ENCODE data around the gene CHAF1B. TPM values are rescaled to one million over a fixed set of nuclear protein-coding genes. Genes with fewer than 3 reads are reported as not detected.

Gene CHAF1B
- total and polyA plus RNA-seq, 2 experiments from 2014 or later = 3.0 to 5.2 TPM

DNA sequence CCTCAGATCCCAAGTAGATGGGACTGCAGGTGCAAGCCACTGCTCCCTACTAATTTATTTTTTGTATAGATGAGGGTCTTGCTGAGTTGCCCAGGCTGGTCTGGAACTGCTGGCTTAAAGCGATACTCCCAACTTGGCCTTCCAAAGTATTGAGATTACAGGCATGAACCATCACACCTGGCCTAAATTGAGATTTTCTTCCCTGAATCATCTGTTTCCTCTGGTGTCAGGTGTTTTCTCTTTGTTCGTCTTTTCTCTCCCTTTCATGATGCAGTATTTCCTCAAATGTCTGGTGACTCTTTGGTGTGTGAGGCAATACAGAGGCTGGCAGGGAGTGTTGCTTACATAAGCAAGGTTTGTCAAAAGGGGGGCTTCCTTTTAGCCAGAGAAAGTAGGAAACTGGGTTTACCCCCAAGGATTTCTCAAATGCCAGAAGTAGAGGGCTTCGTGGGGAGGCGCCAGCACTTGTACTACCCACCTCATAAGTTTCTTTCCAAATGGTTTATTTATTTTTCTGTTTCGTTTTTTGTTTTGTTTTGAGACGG is 67.2 kb downstream of the CHAF1B start:
- in situ Hi-C loops (cut with MboI) = no loop called here
- Histone ChIP-seq H3K9me3 (ENCODE audit: low read depth) (no peaks in the 10 kb centered on the region), H2AFZ (no peak overlapping the region), H3K4me3 (no peak overlapping the region), H3K4me2 (ENCODE audit: unreplicated experiment) (no peak overlapping the region), H3F3A (ENCODE audit: insufficient read depth) (0 out of 2 replicates have a peak, but pooled peaks cover 3% of the 10 kb centered on the region), H3K27ac (no peak overlapping the region), H3K79me2 (ENCODE audit: insufficient read depth) (no peaks in the 10 kb centered on the region), H3K9ac (no peak overlapping the region), H3K36me3 (ENCODE audit: low read depth) (no peaks in the 10 kb centered on the region), H3K4me1 (ENCODE audit: insufficient read depth) (peaks cover 9% of the 10 kb centered on the region), H3K27me3 (replicated peaks; ENCODE audit: insufficient read depth) (no peaks in the 10 kb centered on the region), H3K9me2 (ENCODE audit: insufficient read depth) (no peaks in the 10 kb centered on the region), H4K20me1 (ENCODE audit: insufficient read depth) (no peaks in the 10 kb centered on the region)
- 80 to 88% methylated on average over 6 of the region's 6 CpGs for WGBS, 2 experiments (ENCODE audit: low coverage in 1 of 2, low lambda C conversion rate in 2 of 2, missing lambda C conversion rate in 2 of 2)
- no peak for DNase-seq
- no peak for TF ChIP-seq EZH2phosphoT487 (IDR thresholded peaks at IDR 0.05; ENCODE audit: insufficient read depth, low read depth)
- no peak for TF ChIP-seq EZH2 (IDR thresholded peaks at IDR 0.05; ENCODE audit: insufficient read depth, poor library complexity, severe bottlenecking)

DNA sequence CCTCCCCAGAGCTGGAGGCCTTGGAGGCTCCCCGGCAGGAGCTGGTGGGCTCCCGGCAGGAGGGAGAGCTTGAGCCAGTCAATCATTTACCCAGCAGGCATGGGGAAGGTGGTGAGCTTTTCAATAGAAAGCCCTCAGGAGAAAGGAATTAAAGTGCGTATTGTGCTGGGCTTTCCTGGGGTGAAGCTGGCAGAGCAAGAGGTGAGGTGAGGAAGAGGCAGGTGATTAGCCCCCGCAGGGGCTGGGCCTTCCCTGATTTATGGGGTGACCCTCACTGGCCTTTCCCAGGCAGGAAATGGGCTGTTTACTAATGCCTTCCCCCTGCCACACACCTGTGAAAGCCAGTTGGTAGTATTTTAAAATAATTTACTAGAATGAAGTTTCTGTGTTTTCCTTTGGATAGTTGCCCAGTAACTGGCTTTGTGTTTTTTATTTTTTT is 68.9 kb downstream of the CHAF1B start:
- no peak for TF ChIP-seq EZH2 (IDR thresholded peaks at IDR 0.05; ENCODE audit: insufficient read depth, poor library complexity, severe bottlenecking)
- no peak for TF ChIP-seq EZH2phosphoT487 (IDR thresholded peaks at IDR 0.05; ENCODE audit: insufficient read depth, low read depth)
- 71 to 73% methylated on average over 4 of the region's 4 CpGs for WGBS, 2 experiments (ENCODE audit: low coverage in 1 of 2, low lambda C conversion rate in 2 of 2, missing lambda C conversion rate in 2 of 2)
- no peaks in the 10 kb centered on the region for H3K79me2 ChIP-seq (ENCODE audit: insufficient read depth)
- no peaks in the 10 kb centered on the region for H4K20me1 ChIP-seq (ENCODE audit: insufficient read depth)
- H3F3A ChIP-seq (ENCODE audit: insufficient read depth) = 0 out of 2 replicates have a peak, but pooled peaks cover 3% of the 10 kb centered on the region
- peaks cover 9% of the 10 kb centered on the region for H3K4me1 ChIP-seq (ENCODE audit: insufficient read depth)
- H3K4me2 ChIP-seq (ENCODE audit: unreplicated experiment) = no peak overlapping the region
- H3K27me3 ChIP-seq (replicated peaks; ENCODE audit: insufficient read depth) = no peaks in the 10 kb centered on the region
- H3K27ac ChIP-seq = no peak overlapping the region
- no peaks in the 10 kb centered on the region for H3K9me3 ChIP-seq (ENCODE audit: low read depth)
- H3K4me3 ChIP-seq = no peak overlapping the region
- in situ Hi-C loops (cut with MboI) = no loop called here
- DNase-seq = no peak
- H3K9ac ChIP-seq = no peak overlapping the region
- no peak overlapping the region for H2AFZ ChIP-seq
- H3K9me2 ChIP-seq (ENCODE audit: insufficient read depth) = no peaks in the 10 kb centered on the region
- H3K36me3 ChIP-seq (ENCODE audit: low read depth) = no peaks in the 10 kb centered on the region

DNA sequence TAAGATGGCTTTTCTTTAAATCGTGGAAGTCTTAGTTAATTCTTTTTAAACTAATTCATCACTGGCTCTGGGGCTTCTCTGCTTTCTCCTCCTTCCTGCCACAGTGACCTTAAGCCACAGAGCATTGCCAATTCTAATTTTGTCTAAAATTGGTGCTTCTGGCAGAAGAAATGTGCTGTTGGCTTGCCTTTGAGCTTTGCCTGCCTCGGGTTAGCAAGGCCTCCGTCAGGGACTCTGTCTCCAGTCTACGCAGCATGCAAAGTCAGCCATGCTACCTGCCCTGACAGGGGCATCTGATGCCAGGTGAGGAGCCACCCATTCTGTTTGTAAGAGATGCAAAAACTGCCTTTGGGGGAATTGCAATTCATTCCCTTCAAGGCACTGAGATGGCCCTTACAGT is 69.5 kb downstream of the CHAF1B start:
- no peaks in the 10 kb centered on the region for H3K79me2 ChIP-seq (ENCODE audit: insufficient read depth)
- 0 out of 2 replicates have a peak, but pooled peaks cover 3% of the 10 kb centered on the region for H3F3A ChIP-seq (ENCODE audit: insufficient read depth)
- TF ChIP-seq EZH2phosphoT487 (IDR thresholded peaks at IDR 0.05; ENCODE audit: insufficient read depth, low read depth) = no peak
- no peak for TF ChIP-seq EZH2 (IDR thresholded peaks at IDR 0.05; ENCODE audit: insufficient read depth, poor library complexity, severe bottlenecking)
- H3K27ac ChIP-seq = no peak overlapping the region
- H3K36me3 ChIP-seq (ENCODE audit: low read depth) = no peaks in the 10 kb centered on the region
- H3K4me1 ChIP-seq (ENCODE audit: insufficient read depth) = peaks cover 9% of the 10 kb centered on the region
- DNase-seq = no peak
- in situ Hi-C loops (cut with MboI) = no loop called here
- no peaks in the 10 kb centered on the region for H3K9me3 ChIP-seq (ENCODE audit: low read depth)
- no peak overlapping the region for H3K4me3 ChIP-seq
- WGBS, 2 experiments (ENCODE audit: low coverage in 1 of 2, low lambda C conversion rate in 2 of 2, missing lambda C conversion rate in 2 of 2) = 48 to 57% methylated on average over 4 of the region's 4 CpGs
- H4K20me1 ChIP-seq (ENCODE audit: insufficient read depth) = no peaks in the 10 kb centered on the region
- no peak overlapping the region for H3K9ac ChIP-seq
- no peak overlapping the region for H3K4me2 ChIP-seq (ENCODE audit: unreplicated experiment)
- H3K27me3 ChIP-seq (replicated peaks; ENCODE audit: insufficient read depth) = no peaks in the 10 kb centered on the region
- no peak overlapping the region for H2AFZ ChIP-seq
- H3K9me2 ChIP-seq (ENCODE audit: insufficient read depth) = no peaks in the 10 kb centered on the region

DNA sequence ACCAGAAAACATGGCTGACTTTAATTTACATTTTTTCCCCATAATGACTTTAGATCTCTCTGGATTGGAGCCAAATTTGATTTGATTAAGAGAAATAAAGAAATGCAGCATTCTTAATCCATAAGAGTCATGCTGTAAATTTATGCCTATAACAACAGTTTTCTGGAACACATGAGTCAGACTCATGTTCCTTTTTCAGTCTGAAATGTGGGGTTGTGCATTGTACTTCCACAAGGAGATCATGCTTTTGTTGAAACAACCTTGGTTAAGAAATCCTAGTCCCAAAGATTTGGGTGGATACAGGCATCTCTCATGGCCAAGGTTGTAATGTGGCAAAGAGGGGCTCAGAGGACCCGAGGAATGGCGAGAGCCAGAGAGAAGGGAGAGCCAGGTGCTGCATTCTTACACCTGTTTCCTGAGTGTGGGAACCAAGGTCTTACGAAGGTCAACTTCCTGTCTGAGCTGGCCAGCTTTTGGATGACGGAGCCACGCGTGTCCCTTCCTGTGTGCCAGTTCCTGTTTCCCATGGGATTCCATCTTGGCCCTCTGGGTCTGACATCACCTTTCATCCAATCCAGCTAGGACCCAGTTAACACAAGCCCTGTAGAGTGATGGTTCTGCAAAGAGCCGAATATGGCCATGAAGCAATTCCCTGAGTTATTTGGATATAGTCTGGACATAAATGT is 71.7 kb downstream of the CHAF1B start:
- in situ Hi-C loops (cut with MboI) = no loop called here
- no peak for DNase-seq
- WGBS, 2 experiments (ENCODE audit: low coverage in 1 of 2, low lambda C conversion rate in 2 of 2, missing lambda C conversion rate in 2 of 2) = 75 to 79% methylated on average over 7 of the region's 7 CpGs
- no peak overlapping the region for H3K4me3 ChIP-seq
- H3K4me1 ChIP-seq (ENCODE audit: insufficient read depth) = no peaks in the 10 kb centered on the region
- TF ChIP-seq EZH2phosphoT487 (IDR thresholded peaks at IDR 0.05; ENCODE audit: insufficient read depth, low read depth) = no peak
- no peak for TF ChIP-seq EZH2 (IDR thresholded peaks at IDR 0.05; ENCODE audit: insufficient read depth, poor library complexity, severe bottlenecking)
- H3K27me3 ChIP-seq (replicated peaks; ENCODE audit: insufficient read depth) = no peaks in the 10 kb centered on the region
- H3K9me2 ChIP-seq (ENCODE audit: insufficient read depth) = no peaks in the 10 kb centered on the region
- H3K4me2 ChIP-seq (ENCODE audit: unreplicated experiment) = no peak overlapping the region
- no peak overlapping the region for H2AFZ ChIP-seq
- no peaks in the 10 kb centered on the region for H4K20me1 ChIP-seq (ENCODE audit: insufficient read depth)
- no peak overlapping the region for H3K9ac ChIP-seq
- no peaks in the 10 kb centered on the region for H3F3A ChIP-seq (ENCODE audit: insufficient read depth)
- no peak overlapping the region for H3K27ac ChIP-seq
- H3K9me3 ChIP-seq (ENCODE audit: low read depth) = no peaks in the 10 kb centered on the region
- H3K79me2 ChIP-seq (ENCODE audit: insufficient read depth) = no peaks in the 10 kb centered on the region
- no peaks in the 10 kb centered on the region for H3K36me3 ChIP-seq (ENCODE audit: low read depth)

All from GM23248 (cell line).